CD4-positive, alpha-beta T cell treated with Interleukin-12 subunit alpha and Interleukin-12 subunit beta, for 1 hour (primary cell): ENCODE measurements around the gene SLC16A3.

Experiments used
- DNase-seq: peaks from one replicate; pipeline ENCODE4 v3.0.0-alpha.2; 2020

Gene SLC16A3

GRCh38 chr17:82237083-82237745 is 8.4 kb downstream of the SLC16A3 start:
- DNase-seq, result no peak

- no peak for DNase-seq
Observed at GRCh38 chr17:82237746-82238471, 9.1 kb downstream of the SLC16A3 start.

DNA sequence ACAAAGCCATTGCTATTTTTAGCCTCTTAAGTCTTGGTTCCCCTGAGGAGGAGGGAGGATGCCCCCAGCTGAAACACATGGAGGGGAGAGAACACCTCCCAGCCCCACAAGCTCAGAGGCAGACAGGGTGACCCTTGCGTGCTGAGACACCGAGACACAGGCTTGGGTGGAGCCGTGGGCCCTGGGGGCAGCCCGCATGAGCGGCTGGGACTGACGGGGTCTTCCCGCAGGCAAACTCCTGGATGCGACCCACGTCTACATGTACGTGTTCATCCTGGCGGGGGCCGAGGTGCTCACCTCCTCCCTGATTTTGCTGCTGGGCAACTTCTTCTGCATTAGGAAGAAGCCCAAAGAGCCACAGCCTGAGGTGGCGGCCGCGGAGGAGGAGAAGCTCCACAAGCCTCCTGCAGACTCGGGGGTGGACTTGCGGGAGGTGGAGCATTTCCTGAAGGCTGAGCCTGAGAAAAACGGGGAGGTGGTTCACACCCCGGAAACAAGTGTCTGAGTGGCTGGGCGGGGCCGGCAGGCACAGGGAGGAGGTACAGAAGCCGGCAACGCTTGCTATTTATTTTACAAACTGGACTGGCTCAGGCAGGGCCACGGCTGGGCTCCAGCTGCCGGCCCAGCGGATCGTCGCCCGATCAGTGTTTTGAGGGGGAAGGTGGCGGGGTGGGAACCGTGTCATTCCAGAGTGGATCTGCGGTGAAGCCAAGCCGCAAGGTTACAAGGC is 9.8 kb downstream of the SLC16A3 start:
- peak; percentile 83 for DNase-seq

DNA sequence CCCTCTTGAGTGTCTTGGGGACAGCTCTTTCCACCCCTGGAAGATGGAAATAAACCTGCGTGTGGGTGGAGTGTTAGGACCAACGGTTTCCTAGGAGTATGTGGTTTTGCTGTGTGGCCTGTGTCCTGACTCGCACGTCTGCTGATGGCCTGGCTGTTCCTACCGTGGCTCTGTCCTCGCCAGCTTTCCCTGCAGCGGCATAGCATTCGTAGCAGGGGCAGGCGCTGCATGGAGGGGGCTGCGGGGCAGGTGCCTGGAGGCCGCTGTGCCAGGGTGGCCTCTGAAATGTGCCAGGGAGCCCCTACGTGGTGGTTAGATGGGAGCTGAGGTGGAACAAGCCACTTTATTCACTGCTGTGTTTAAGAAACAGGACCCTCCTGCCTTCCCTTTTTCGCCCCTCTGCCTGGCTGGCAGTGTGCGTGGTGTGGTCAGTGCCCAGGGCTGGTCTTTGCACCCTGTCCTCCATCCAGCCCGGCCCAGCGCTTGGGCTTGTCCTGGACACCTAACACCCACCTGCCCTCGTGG is 10.6 kb downstream of the SLC16A3 start:
- no peak for DNase-seq

DNA sequence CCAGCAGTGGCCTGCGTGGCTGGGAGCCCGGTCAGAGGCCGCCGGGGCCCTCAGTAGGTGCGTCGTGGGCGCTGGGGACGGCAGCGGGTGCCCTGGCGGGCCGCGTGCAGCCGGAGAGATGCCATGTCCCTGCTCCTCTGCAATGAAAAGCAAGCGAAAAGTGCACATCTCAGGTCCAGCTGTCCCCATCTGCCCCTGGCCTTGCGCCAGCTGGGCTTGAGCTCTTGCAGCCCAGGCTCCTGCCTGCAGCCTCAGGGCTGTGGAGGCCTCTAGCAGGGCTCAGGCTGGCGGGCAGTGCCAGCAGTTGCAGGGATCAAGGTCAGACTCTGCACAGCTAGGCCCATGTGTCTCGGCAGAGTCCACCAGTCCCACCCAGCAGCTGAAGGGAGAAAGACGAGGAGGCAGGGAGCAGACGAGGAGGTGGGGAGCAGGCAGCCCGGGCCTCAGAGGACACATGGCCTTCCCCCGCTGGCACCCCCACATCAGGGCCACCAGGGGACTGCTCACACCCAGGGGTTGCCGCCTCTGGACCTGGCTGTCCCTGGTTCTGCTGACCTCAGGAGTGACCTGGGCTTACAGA is 11.2 kb downstream of the SLC16A3 start:
- no peak for DNase-seq

GRCh38 chr17:82240506-82241182 is 11.8 kb downstream of the SLC16A3 start:
- DNase-seq, result no peak

DNA sequence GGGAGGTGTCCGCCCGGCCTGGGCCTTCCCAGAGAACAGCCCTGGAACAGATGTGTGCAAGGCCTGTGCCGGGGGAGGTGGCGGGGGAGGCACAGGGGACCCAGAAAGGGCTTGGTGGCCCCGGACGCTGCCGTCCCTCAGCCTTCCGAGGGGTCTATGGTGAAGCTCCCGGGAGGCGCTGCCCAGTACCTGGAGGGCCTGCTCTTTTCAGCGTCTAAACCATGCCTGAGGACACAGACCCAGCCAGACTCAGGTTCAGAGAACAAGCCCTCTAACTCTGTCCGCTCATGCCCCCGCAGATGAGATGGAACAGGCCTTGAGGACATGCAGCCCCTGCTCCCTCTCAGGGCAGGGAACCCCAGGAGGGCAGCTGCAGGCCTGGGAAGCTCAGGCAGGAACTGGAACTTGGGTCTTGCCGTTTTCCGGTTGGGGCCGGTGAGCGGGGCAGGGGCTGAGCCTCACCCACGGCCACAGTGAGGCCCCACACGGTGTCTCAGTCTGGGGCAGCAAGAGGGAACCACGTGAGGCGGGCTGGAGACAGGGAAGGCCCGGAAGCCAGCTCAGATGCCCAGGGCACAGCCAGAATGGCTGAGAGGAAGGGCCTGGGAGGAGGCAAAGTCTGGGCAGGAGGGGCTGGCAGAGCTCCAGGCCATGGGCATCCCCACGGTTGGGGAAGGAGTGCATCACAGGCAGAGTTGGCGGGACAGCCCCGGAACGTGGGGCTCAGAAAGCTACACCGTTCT is 12.5 kb downstream of the SLC16A3 start:
- peak; percentile 44 for DNase-seq

- DNase-seq, result no peak
Observed at GRCh38 chr17:82241926-82242697, 13.3 kb downstream of the SLC16A3 start.

DNA sequence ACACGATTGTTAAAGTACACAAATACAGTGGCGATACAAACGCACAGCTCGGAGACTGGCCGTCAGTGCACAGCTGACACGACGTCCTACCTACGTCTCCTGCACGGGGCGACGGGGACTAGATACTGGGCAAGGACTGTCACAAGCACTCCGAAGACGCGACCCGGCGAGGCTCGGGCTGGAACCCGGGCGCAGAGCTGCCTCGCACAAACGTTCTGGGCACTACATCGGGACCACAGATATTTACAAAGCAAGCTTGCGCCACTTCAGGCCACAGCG is 13.8 kb downstream of the SLC16A3 start:
- no peak for DNase-seq

DNA sequence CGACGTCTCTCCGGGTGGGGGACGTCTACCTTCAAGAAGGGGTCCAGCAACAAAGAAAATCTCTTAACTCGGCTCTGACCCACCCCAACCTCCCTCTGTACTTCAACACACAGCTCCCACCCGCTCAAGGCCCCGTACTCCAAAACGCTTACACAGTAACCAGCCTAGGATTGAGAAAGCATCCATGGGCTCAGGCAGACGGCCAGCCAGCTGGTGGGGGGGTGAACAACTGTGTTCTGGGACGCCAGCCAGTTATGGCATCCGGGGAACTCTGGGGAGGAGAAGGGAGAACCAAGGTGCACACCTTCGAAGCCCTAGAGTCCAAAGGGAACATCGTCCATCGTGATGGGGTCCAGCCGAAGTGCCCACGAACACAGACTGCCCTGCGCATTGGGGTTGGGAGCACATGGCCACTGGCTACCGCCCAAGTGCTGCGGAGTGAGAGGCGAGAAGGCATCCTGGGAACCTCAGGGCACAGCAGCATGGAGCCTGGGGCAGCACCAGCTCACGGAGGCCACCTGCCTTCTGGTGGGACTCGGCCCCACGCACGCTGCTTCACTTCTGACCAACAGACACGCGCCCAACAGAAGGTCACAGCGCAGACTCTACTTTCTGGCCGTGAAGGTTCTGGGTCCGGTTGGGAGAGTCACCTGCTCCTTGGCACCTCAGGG is 14.3 kb downstream of the SLC16A3 start:
- no peak for DNase-seq

GRCh38 chr17:82243648-82244412 is 15.0 kb downstream of the SLC16A3 start:
- DNase-seq, result no peak

- no peak for DNase-seq
Observed at GRCh38 chr17:82244413-82245133, 15.7 kb downstream of the SLC16A3 start.

DNA sequence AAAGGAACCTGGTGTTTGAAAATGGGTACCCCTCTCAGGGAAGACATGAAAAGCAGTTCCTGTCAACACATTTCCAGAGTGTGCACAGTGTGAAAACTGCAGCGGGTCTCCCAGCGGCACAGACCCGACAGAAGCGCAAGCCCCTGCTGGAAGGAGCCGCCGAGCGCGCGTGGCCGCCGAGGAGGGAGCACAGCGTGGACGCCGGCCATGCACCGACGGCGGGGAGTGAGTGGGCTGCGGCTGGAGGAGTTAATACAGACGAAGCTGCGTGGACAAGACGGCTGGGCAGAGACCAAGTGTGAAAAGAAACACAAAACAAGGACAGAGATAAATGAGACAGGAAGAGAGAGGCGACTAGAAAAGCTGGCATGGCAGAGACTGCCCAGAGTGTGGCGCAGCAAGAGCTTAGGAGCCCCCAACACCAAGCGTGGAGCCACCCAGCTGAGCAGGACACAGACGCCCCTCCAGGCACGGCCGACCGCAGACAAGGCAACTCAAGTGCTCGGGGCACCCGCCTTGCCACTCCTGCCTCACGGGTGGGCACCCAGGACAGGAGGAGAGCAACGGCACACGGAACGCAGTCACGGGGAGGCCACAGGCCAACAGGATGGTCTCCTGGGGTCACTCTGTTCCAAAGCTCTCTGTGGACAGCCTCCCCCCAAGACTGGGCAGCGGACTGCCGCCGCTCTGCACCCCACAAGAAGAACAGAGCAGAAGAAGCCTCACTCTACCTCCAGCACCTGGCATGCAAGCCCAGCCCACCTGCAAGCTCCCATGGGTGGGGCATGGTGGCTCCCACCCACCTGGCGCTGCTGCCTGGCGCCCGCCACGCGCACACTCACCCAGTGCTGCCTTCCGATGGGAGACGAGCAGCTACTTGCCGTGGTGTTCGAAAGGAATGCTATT is 16.5 kb downstream of the SLC16A3 start:
- DNase-seq, result no peak

- no peak for DNase-seq
Observed at GRCh38 chr17:82246040-82246364, 17.2 kb downstream of the SLC16A3 start.

- DNase-seq, result no peak
Observed at GRCh38 chr17:82246365-82247181, 17.7 kb downstream of the SLC16A3 start.

DNA sequence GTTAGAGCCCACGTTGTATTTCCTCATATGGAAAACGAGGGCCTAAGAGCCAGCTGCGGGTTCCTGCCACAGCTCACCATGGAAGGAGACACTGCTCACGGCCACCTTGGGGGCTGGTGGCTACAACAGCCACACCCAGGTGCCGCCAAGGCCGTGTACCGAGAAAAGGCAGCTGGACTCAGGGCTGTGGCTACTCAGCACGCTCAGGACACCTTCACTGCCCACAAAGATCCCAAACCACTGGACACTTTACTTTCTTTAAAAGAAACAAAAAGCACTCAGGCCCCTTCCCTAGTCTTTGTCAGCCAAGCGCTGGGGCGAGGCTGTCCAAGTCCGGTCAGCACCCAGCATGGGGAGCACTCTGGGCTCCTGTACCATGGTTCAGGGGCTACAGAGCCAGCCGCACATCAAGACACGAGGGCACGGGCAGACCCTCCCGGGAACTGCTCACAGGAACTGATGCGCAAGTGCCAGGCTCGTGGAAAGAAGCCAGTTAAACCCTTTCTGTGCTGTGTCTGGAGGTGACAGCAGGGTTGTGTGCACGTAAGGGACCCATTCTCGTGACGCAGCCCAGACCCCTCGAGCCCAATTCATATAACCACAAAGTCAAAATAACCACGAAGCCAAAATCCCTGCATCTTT is 18.5 kb downstream of the SLC16A3 start:
- DNase-seq, result no peak
